ENCODE results near the gene SUCLG1. TPM values are rescaled to one million over a fixed set of nuclear protein-coding genes. Genes with fewer than 3 reads are reported as not detected.

The SUCLG1 gene
- total RNA-seq, 1 experiment from 2014 or later = 83.4 TPM

DNA sequence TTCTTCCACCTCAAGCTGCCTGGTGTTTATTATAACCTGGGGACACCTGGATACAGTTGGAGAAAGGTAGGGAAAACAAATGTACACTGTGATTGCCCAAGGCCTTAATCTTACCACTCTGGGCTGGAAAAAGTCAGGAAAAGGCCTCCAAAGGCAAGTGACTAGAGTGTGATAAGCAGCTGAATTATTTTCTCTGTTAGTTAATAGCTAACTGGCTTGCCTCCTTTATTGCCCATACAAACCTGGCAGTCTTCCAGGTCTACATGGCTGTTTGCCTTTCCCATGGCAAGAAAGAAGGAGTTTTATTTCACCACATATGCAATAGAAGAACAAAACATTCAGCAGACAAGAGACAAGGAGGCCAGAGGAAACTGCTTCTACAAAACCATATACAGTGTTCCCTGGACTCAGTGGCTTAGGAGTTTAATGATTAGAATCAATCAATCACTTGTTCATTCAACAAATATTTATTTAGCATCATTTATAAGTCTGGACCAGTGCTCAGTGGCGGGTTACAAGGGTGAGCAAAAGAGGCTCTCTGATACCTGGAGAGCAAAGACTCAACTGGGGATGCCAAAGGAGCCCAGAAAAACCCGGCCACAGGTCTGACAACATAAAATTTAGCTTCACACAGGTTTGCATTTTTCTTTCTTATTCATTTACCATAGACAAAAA, 27.5 kb upstream of the SUCLG1 start:
- Histone ChIP-seq H3K4me2 (ENCODE audit: low read length) (no peak overlapping the region), H3K9ac (ENCODE audit: low read length) (no peak overlapping the region), H3F3A (ENCODE audit: low read length, unreplicated experiment) (no peaks in the 10 kb centered on the region), H3K9me2 (replicated peaks; ENCODE audit: low read length) (no peaks in the 10 kb centered on the region), H3K36me3 (ENCODE audit: low read depth, low read length) (no peaks in the 10 kb centered on the region), H3K9me3 (ENCODE audit: low read length) (no peaks in the 10 kb centered on the region), H3K4me1 (ENCODE audit: insufficient read depth, low read length) (no peaks in the 10 kb centered on the region), H2AFZ (ENCODE audit: low read length) (no peak overlapping the region), H3K4me3 (ENCODE audit: low read length) (no peak overlapping the region), H3K79me2 (ENCODE audit: low read length) (no peaks in the 10 kb centered on the region), H3K27me3 (ENCODE audit: low read length) (no peaks in the 10 kb centered on the region), H4K20me1 (ENCODE audit: low read length) (no peaks in the 10 kb centered on the region), H3K27ac (ENCODE audit: low read length) (no peak overlapping the region)
- ATAC-seq = no peak
- ChIA-PET POLR2A (ENCODE audit: unreplicated experiment) (no interaction called here), CTCF (no interaction called here)
- DNase-seq = peak; percentile 19
- intact Hi-C loops (cut with micrococcal nuclease) = no loop called here
- TF ChIP-seq EZH2phosphoT487 (IDR thresholded peaks at IDR 0.05; ENCODE audit: borderline replicate concordance, low read length) = no peak
- TF ChIP-seq, protein P1, sequence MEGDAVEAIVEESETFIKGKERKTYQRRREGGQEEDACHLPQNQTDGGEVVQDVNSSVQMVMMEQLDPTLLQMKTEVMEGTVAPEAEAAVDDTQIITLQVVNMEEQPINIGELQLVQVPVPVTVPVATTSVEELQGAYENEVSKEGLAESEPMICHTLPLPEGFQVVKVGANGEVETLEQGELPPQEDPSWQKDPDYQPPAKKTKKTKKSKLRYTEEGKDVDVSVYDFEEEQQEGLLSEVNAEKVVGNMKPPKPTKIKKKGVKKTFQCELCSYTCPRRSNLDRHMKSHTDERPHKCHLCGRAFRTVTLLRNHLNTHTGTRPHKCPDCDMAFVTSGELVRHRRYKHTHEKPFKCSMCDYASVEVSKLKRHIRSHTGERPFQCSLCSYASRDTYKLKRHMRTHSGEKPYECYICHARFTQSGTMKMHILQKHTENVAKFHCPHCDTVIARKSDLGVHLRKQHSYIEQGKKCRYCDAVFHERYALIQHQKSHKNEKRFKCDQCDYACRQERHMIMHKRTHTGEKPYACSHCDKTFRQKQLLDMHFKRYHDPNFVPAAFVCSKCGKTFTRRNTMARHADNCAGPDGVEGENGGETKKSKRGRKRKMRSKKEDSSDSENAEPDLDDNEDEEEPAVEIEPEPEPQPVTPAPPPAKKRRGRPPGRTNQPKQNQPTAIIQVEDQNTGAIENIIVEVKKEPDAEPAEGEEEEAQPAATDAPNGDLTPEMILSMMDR (conservative IDR thresholded peaks at IDR 0.05; ENCODE audit: low read depth, low read length) = no peak
- TF ChIP-seq EZH2 (IDR thresholded peaks at IDR 0.05; ENCODE audit: low read length, unreplicated experiment) = no peak
- BruUV-seq (replicated peaks) = no TSS peak

DNA sequence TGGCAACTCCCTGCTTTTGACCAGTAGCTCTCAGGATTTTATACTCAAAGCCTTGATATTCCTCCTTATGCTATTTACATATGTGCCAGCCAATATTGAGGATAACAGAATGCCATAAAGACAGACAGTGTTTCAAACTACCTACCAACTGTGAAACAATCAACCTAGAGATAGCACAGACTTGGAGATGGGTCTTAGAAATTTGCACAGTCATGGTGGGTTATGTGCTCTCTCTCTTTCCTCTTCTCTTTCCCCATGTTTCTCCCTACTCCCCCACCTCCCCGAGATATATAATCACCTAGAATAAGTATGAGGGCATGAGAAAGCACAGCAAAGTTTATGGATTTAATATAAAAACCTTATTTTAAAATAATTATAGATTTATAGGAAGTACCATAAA, 24.2 kb upstream of the SUCLG1 start:
- Histone ChIP-seq H3K27me3 (ENCODE audit: low read length) (no peaks in the 10 kb centered on the region), H3K4me2 (ENCODE audit: low read length) (no peak overlapping the region), H3K4me3 (ENCODE audit: low read length) (no peak overlapping the region), H3K36me3 (ENCODE audit: low read depth, low read length) (no peaks in the 10 kb centered on the region), H3F3A (ENCODE audit: low read length, unreplicated experiment) (no peaks in the 10 kb centered on the region), H3K9ac (ENCODE audit: low read length) (no peak overlapping the region), H4K20me1 (ENCODE audit: low read length) (no peaks in the 10 kb centered on the region), H3K27ac (ENCODE audit: low read length) (no peak overlapping the region), H3K9me3 (ENCODE audit: low read length) (no peaks in the 10 kb centered on the region), H2AFZ (ENCODE audit: low read length) (no peak overlapping the region), H3K79me2 (ENCODE audit: low read length) (no peaks in the 10 kb centered on the region), H3K9me2 (replicated peaks; ENCODE audit: low read length) (no peaks in the 10 kb centered on the region), H3K4me1 (ENCODE audit: insufficient read depth, low read length) (no peaks in the 10 kb centered on the region)
- intact Hi-C loops (cut with micrococcal nuclease) = no loop called here
- no TSS peak for BruUV-seq (replicated peaks)
- ATAC-seq = no peak
- POLR2A ChIA-PET (ENCODE audit: unreplicated experiment) = no interaction called here
- TF ChIP-seq EZH2 (IDR thresholded peaks at IDR 0.05; ENCODE audit: low read length, unreplicated experiment) (no peak), EZH2phosphoT487 (IDR thresholded peaks at IDR 0.05; ENCODE audit: borderline replicate concordance, low read length) (no peak)
- CTCF ChIA-PET = no interaction called here
- DNase-seq = no peak

DNA sequence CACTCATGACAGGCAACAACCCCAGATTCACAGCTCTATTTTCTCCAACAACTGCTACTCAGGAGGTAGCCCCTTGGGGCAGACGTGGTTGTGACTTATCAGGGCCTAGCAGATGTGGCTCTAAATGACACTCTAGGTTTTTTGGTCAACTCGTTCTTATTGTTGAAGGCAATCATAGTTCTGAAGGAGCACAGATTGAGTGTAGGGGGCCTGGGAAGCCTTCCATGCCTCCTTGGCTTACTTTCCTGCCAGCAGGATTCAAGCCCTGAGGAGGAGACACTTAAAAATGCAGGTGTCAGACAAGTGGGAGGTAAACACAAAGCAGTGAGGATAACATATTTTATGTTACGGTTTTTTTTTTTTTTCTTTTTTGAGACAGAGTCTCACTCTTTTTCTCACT, 23.5 kb upstream of the SUCLG1 start:
- no peaks in the 10 kb centered on the region for H3K36me3 ChIP-seq (ENCODE audit: low read depth, low read length)
- no peaks in the 10 kb centered on the region for H3K9me2 ChIP-seq (replicated peaks; ENCODE audit: low read length)
- no peaks in the 10 kb centered on the region for H3K4me1 ChIP-seq (ENCODE audit: insufficient read depth, low read length)
- ChIA-PET CTCF (no interaction called here), POLR2A (ENCODE audit: unreplicated experiment) (no interaction called here)
- no peak for TF ChIP-seq EZH2phosphoT487 (IDR thresholded peaks at IDR 0.05; ENCODE audit: borderline replicate concordance, low read length)
- TF ChIP-seq EZH2 (IDR thresholded peaks at IDR 0.05; ENCODE audit: low read length, unreplicated experiment) = no peak
- TF ChIP-seq, protein P1 (conservative IDR thresholded peaks at IDR 0.05; ENCODE audit: low read depth, low read length) = no peak
- no peak overlapping the region for H3K4me3 ChIP-seq (ENCODE audit: low read length)
- no peaks in the 10 kb centered on the region for H3F3A ChIP-seq (ENCODE audit: low read length, unreplicated experiment)
- no peak for DNase-seq
- intact Hi-C loops (cut with micrococcal nuclease) = no loop called here
- no peaks in the 10 kb centered on the region for H3K9me3 ChIP-seq (ENCODE audit: low read length)
- H3K4me2 ChIP-seq (ENCODE audit: low read length) = no peak overlapping the region
- no peak overlapping the region for H3K27ac ChIP-seq (ENCODE audit: low read length)
- no peaks in the 10 kb centered on the region for H4K20me1 ChIP-seq (ENCODE audit: low read length)
- H3K79me2 ChIP-seq (ENCODE audit: low read length) = no peaks in the 10 kb centered on the region
- no peaks in the 10 kb centered on the region for H3K27me3 ChIP-seq (ENCODE audit: low read length)
- no TSS peak for BruUV-seq (replicated peaks)
- no peak for ATAC-seq
- no peak overlapping the region for H3K9ac ChIP-seq (ENCODE audit: low read length)
- no peak overlapping the region for H2AFZ ChIP-seq (ENCODE audit: low read length)
